H1 (cell line): ENCODE results near the gene THAP5. TPM values are rescaled to one million over a fixed set of nuclear protein-coding genes. Genes with fewer than 3 reads are reported as not detected.

ENCODE experiments used
- polyA plus RNA-seq, 7 experiments: library from polyadenylated mRNA; depleted of rRNA in 3 of 7; stranded (reverse) in 5 of 7; unstranded in 2 of 7; fragments of >200 nt in 5 of 7; fragments of 200-250 nt in 2 of 7; gene quantifications; 1 replicate in 5 of 7; 2 replicates in 1 of 7; 4 replicates in 1 of 7; pipeline versions ENCODE4 v1.2.1 to v1.2.3, GENCODE V29; 2011 to 2013; ENCODE audit warnings: missing spikeins in 2 of 7, mixed read lengths in 2 of 7
- total RNA-seq: library from RNA; stranded (reverse); fragmentation: NEBNext Ultra II Directional; extraction: Animal tissue kit (Norgen Biotek cat#: 25700); gene quantifications from 2 replicates; pipeline ENCODE4 v1.2.1, GENCODE V29; 2021
- TF ChIP-seq, protein P1 (sequence below): fragments of 300-600 bp; sonication (generic); IDR thresholded peaks from 2 replicates; pipeline ENCODE4 v1.7.1; 2012; ENCODE audit warnings: low read length, moderate library complexity, mild to moderate bottlenecking, inconsistent platforms; ENCODE audit not compliant: insufficient replicate concordance

Gene THAP5
- total and polyA plus RNA-seq, 2 of the 8 experiments (the other 6 are each of a cell fraction or from before 2014, with no cell fraction given) = 3.9 to 24.2 TPM

DNA sequence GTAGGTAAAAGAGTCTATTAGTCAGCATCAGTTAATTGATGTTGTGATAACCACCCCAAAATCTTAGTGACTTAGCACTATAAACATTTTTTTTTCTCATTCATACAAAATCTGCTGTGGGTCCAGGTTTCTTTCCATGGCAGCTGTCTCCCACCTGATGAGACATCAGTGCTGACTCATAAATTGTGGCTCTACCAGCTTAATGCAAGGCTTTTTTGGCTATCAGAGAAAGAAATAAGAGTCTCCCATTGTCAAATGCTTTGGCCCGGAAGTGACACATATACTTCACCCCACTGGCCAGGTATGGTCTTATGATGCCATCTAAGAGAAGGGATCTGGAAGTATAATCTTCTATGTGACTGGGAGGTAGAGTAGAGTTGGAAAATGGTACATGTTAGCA is 14.7 kb upstream of the THAP5 start (continued):
- TF ChIP-seq, protein P1, sequence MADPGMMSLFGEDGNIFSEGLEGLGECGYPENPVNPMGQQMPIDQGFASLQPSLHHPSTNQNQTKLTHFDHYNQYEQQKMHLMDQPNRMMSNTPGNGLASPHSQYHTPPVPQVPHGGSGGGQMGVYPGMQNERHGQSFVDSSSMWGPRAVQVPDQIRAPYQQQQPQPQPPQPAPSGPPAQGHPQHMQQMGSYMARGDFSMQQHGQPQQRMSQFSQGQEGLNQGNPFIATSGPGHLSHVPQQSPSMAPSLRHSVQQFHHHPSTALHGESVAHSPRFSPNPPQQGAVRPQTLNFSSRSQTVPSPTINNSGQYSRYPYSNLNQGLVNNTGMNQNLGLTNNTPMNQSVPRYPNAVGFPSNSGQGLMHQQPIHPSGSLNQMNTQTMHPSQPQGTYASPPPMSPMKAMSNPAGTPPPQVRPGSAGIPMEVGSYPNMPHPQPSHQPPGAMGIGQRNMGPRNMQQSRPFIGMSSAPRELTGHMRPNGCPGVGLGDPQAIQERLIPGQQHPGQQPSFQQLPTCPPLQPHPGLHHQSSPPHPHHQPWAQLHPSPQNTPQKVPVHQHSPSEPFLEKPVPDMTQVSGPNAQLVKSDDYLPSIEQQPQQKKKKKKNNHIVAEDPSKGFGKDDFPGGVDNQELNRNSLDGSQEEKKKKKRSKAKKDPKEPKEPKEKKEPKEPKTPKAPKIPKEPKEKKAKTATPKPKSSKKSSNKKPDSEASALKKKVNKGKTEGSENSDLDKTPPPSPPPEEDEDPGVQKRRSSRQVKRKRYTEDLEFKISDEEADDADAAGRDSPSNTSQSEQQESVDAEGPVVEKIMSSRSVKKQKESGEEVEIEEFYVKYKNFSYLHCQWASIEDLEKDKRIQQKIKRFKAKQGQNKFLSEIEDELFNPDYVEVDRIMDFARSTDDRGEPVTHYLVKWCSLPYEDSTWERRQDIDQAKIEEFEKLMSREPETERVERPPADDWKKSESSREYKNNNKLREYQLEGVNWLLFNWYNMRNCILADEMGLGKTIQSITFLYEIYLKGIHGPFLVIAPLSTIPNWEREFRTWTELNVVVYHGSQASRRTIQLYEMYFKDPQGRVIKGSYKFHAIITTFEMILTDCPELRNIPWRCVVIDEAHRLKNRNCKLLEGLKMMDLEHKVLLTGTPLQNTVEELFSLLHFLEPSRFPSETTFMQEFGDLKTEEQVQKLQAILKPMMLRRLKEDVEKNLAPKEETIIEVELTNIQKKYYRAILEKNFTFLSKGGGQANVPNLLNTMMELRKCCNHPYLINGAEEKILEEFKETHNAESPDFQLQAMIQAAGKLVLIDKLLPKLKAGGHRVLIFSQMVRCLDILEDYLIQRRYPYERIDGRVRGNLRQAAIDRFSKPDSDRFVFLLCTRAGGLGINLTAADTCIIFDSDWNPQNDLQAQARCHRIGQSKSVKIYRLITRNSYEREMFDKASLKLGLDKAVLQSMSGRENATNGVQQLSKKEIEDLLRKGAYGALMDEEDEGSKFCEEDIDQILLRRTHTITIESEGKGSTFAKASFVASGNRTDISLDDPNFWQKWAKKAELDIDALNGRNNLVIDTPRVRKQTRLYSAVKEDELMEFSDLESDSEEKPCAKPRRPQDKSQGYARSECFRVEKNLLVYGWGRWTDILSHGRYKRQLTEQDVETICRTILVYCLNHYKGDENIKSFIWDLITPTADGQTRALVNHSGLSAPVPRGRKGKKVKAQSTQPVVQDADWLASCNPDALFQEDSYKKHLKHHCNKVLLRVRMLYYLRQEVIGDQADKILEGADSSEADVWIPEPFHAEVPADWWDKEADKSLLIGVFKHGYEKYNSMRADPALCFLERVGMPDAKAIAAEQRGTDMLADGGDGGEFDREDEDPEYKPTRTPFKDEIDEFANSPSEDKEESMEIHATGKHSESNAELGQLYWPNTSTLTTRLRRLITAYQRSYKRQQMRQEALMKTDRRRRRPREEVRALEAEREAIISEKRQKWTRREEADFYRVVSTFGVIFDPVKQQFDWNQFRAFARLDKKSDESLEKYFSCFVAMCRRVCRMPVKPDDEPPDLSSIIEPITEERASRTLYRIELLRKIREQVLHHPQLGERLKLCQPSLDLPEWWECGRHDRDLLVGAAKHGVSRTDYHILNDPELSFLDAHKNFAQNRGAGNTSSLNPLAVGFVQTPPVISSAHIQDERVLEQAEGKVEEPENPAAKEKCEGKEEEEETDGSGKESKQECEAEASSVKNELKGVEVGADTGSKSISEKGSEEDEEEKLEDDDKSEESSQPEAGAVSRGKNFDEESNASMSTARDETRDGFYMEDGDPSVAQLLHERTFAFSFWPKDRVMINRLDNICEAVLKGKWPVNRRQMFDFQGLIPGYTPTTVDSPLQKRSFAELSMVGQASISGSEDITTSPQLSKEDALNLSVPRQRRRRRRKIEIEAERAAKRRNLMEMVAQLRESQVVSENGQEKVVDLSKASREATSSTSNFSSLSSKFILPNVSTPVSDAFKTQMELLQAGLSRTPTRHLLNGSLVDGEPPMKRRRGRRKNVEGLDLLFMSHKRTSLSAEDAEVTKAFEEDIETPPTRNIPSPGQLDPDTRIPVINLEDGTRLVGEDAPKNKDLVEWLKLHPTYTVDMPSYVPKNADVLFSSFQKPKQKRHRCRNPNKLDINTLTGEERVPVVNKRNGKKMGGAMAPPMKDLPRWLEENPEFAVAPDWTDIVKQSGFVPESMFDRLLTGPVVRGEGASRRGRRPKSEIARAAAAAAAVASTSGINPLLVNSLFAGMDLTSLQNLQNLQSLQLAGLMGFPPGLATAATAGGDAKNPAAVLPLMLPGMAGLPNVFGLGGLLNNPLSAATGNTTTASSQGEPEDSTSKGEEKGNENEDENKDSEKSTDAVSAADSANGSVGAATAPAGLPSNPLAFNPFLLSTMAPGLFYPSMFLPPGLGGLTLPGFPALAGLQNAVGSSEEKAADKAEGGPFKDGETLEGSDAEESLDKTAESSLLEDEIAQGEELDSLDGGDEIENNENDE = no peak
- TF ChIP-seq, all 59 proteins: peak for 0
